GM10266 (cell line): Measurements from ENCODE around the gene OIP5.
"Not testable (repeated sequence)": the region's sequence is repeated elsewhere in the genome, so short reads cannot be mapped to it uniquely, and the experiment has no call there.

Experiments used
- DNase-seq: peaks from one replicate; pipeline ENCODE4 v3.0.0; 2012; ENCODE audit errors: extremely low spot score
- CTCF ChIP-seq: IDR thresholded peaks from 2 replicates; pipeline ENCODE4 v1.5.1; 2012; ENCODE audit warnings: mild to moderate bottlenecking, low read depth; ENCODE audit not compliant: control insufficient read depth, insufficient read depth; ENCODE audit errors: missing control alignments

Gene OIP5

GRCh38 chr15:41301587-41301986, 30.8 kb downstream of the OIP5 start:
- TF ChIP-seq CTCF: no peak
- DNase-seq: no peak

- DNase-seq: not testable (repeated sequence)
These were observed 31.3 kb downstream of the OIP5 start for GRCh38 chr15:41301139-41301538.

- TF ChIP-seq CTCF: no peak
- DNase-seq: no peak
These were observed 39.9 kb downstream of the OIP5 start for GRCh38 chr15:41292521-41292920.

- TF ChIP-seq CTCF: no peak
- peak; percentile 36 for DNase-seq
These were observed 41.2 kb downstream of the OIP5 start for GRCh38 chr15:41291065-41291631.

GRCh38 chr15:41289953-41290352, 42.4 kb downstream of the OIP5 start:
- TF ChIP-seq CTCF: no peak
- DNase-seq: no peak

GRCh38 chr15:41288464-41288863, 43.9 kb downstream of the OIP5 start:
- TF ChIP-seq CTCF: no peak
- DNase-seq: no peak

- TF ChIP-seq CTCF: no peak
- DNase-seq: no peak
These were observed 45.6 kb downstream of the OIP5 start for GRCh38 chr15:41286665-41287333.

- DNase-seq: no peak
- TF ChIP-seq CTCF: no peak
These were observed 47.1 kb downstream of the OIP5 start for GRCh38 chr15:41285285-41285684.
